Measurements from ENCODE around the gene AAMDC.
"Not testable (repeated sequence)": the region's sequence is repeated elsewhere in the genome, so short reads cannot be mapped to it uniquely, and the experiment has no call there.

The AAMDC gene

DNA sequence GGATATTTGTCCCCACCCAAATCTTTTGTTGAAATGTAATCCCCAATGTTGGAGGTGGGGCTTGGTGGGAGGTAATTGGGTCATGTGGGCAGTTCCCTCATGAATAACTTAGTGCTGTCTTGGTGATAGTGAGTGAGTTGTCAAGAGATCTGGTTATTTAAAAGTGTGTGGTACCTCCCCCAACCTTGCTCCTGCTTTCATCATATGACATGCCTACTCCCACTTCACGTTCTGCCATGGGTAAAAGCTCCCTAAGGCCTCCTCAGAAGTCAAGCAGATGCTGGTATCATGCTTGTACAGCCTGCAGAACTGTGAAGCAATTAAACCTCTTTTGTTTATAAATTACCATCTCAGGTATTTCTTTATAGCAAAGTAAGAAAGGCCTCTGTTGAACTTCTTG is 30.6 kb downstream of the AAMDC start:
- no peaks in the 10 kb centered on the region; the same call in 1 of the 2 replicates for H3K36me3 ChIP-seq (ENCODE audit: control insufficient read depth, low read length)
- H3K4me3 ChIP-seq (ENCODE audit: low read length), result no peak overlapping the region
- H3K9me3 ChIP-seq (ENCODE audit: control insufficient read depth, insufficient read depth, low read length), result peaks cover 20% of the 10 kb centered on the region
- no peaks in the 10 kb centered on the region for H3F3A ChIP-seq (ENCODE audit: control insufficient read depth, insufficient read depth)
- TF ChIP-seq, protein P1, sequence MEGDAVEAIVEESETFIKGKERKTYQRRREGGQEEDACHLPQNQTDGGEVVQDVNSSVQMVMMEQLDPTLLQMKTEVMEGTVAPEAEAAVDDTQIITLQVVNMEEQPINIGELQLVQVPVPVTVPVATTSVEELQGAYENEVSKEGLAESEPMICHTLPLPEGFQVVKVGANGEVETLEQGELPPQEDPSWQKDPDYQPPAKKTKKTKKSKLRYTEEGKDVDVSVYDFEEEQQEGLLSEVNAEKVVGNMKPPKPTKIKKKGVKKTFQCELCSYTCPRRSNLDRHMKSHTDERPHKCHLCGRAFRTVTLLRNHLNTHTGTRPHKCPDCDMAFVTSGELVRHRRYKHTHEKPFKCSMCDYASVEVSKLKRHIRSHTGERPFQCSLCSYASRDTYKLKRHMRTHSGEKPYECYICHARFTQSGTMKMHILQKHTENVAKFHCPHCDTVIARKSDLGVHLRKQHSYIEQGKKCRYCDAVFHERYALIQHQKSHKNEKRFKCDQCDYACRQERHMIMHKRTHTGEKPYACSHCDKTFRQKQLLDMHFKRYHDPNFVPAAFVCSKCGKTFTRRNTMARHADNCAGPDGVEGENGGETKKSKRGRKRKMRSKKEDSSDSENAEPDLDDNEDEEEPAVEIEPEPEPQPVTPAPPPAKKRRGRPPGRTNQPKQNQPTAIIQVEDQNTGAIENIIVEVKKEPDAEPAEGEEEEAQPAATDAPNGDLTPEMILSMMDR (IDR thresholded peaks at IDR 0.05; ENCODE audit: low read depth, low read length, poor library complexity, severe bottlenecking), result no peak
- no peak for TF ChIP-seq EZH2phosphoT487 (IDR thresholded peaks at IDR 0.05; ENCODE audit: borderline replicate concordance, low read length)
- no peaks in the 10 kb centered on the region for H4K20me1 ChIP-seq (ENCODE audit: control insufficient read depth, insufficient read depth, low read depth, low read length)
- H3K4me1 ChIP-seq (ENCODE audit: control insufficient read depth, low read length), result no peaks in the 10 kb centered on the region
- no peak overlapping the region for H3K4me2 ChIP-seq (ENCODE audit: low read length)
- H3K9me2 ChIP-seq (replicated peaks; ENCODE audit: control insufficient read depth, low read length), result no peaks in the 10 kb centered on the region
- no peaks in the 10 kb centered on the region for H3K79me2 ChIP-seq (ENCODE audit: control insufficient read depth, low read length)
- no peak overlapping the region for H3K27ac ChIP-seq (ENCODE audit: low read depth, low read length)
- H3K27me3 ChIP-seq (ENCODE audit: control insufficient read depth, low read length), result no peaks in the 10 kb centered on the region

DNA sequence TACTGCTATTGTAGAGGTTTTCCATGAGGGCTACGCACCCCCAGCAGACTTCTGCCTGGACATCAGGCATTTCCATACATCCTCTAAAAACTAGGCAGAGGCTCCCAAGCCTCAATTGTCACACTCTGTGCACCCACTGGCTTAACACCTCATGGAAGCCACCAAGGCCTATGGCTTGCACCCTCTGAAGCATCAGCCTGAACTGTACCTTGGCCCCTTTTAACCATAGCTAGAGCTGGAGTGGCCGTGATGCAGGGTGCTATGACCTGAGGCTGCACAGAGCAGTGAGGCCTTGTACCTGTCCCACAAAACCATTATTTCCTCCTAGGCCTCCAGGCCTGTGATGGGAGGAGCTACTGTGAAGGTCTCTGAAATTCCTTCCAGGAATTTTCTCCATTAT is 33.9 kb downstream of the AAMDC start:
- Histone ChIP-seq H3K4me1 (ENCODE audit: control insufficient read depth, low read length) (no peaks in the 10 kb centered on the region), H4K20me1 (ENCODE audit: control insufficient read depth, insufficient read depth, low read depth, low read length) (no peaks in the 10 kb centered on the region), H3K27me3 (ENCODE audit: control insufficient read depth, low read length) (no peaks in the 10 kb centered on the region)

DNA sequence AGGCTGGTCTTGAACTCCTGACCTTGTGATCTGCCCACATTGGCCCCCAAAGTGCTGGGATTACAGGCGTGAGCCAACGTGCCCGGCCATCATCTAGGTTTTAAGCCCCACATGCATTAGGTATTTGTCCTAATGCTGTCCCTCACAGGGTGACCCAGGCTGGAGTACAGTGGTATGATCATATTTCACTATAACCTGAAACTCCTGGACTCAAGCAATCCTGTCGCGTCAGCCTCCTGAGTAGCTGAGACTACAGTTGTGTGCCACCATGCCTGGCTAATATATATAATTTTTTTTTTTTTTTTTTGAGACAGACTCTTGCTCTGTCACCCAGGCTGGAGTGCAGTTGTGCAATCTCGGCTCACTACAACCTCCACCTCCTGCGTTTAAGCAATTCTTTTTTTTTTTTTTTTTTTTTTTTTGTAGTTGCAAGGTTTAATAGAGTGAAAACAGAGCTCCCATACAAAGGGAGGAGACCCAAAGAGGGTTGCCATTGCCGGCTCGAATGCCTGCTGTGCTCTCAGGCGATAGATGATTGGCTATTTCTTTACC is 37.0 kb downstream of the AAMDC start:
- H3K27ac ChIP-seq (ENCODE audit: low read depth, low read length); H3K9me2 ChIP-seq (replicated peaks; ENCODE audit: control insufficient read depth, low read length); H3K27me3 ChIP-seq (ENCODE audit: control insufficient read depth, low read length); H3F3A ChIP-seq (ENCODE audit: control insufficient read depth, insufficient read depth); H3K4me3 ChIP-seq (ENCODE audit: low read length); H4K20me1 ChIP-seq (ENCODE audit: control insufficient read depth, insufficient read depth, low read depth, low read length); H3K4me1 ChIP-seq (ENCODE audit: control insufficient read depth, low read length); H3K4me2 ChIP-seq (ENCODE audit: low read length); H3K36me3 ChIP-seq (ENCODE audit: control insufficient read depth, low read length); H3K79me2 ChIP-seq (ENCODE audit: control insufficient read depth, low read length): not testable (repeated sequence)
- peaks cover 20% of the 10 kb centered on the region for H3K9me3 ChIP-seq (ENCODE audit: control insufficient read depth, insufficient read depth, low read length)

More for the DNA sequence above, 33.9 kb downstream of the AAMDC start:
- no peaks in the 10 kb centered on the region for H3F3A ChIP-seq (ENCODE audit: control insufficient read depth, insufficient read depth)
- H3K4me3 ChIP-seq (ENCODE audit: low read length), result no peak overlapping the region
- peaks cover 20% of the 10 kb centered on the region for H3K9me3 ChIP-seq (ENCODE audit: control insufficient read depth, insufficient read depth, low read length)
- no peak for TF ChIP-seq EZH2phosphoT487 (IDR thresholded peaks at IDR 0.05; ENCODE audit: borderline replicate concordance, low read length)
- TF ChIP-seq, protein P1 (IDR thresholded peaks at IDR 0.05; ENCODE audit: low read depth, low read length, poor library complexity, severe bottlenecking), result no peak
- no peak overlapping the region for H3K4me2 ChIP-seq (ENCODE audit: low read length)
- H3K9me2 ChIP-seq (replicated peaks; ENCODE audit: control insufficient read depth, low read length), result no peaks in the 10 kb centered on the region
- no peaks in the 10 kb centered on the region; the same call in 1 of the 2 replicates for H3K36me3 ChIP-seq (ENCODE audit: control insufficient read depth, low read length)
- H3K27ac ChIP-seq (ENCODE audit: low read depth, low read length), result no peak overlapping the region
- H3K79me2 ChIP-seq (ENCODE audit: control insufficient read depth, low read length), result no peaks in the 10 kb centered on the region

GRCh38 chr11:77861444-77861843 is 40.5 kb downstream of the AAMDC start:
- not testable (repeated sequence) for H3K4me2 ChIP-seq (ENCODE audit: low read length); H3K9me2 ChIP-seq (replicated peaks; ENCODE audit: control insufficient read depth, low read length); H3K36me3 ChIP-seq (ENCODE audit: control insufficient read depth, low read length); H3K9me3 ChIP-seq (ENCODE audit: control insufficient read depth, insufficient read depth, low read length); H3K4me3 ChIP-seq (ENCODE audit: low read length); H4K20me1 ChIP-seq (ENCODE audit: control insufficient read depth, insufficient read depth, low read depth, low read length); H3K79me2 ChIP-seq (ENCODE audit: control insufficient read depth, low read length); H3F3A ChIP-seq (ENCODE audit: control insufficient read depth, insufficient read depth); H3K27me3 ChIP-seq (ENCODE audit: control insufficient read depth, low read length); H3K27ac ChIP-seq (ENCODE audit: low read depth, low read length); H3K4me1 ChIP-seq (ENCODE audit: control insufficient read depth, low read length)

Data from DOHH2 (cell line).